Gastrocnemius medialis (tissue), 4 donors: ENCODE results near the gene CYLD. TPM values are rescaled to one million over a fixed set of nuclear protein-coding genes. Genes with fewer than 3 reads are reported as not detected.

Experiments
- ATAC-seq, 2 donors: fragments of 150-250 bp; one replicate each; pipeline ENCODE4 v1.9.1; 2016
- DNase-seq, 2 donors: peaks; one replicate each; pipeline ENCODE4 v3.0.0-alpha.2; 2019
- H3K27ac ChIP-seq, 4 donors: fragments of 200-600 bp; sonication (generic); 1 replicate in 1 of 4; 2 replicates in 3 of 4; pipeline ENCODE4 v1.5.1; 2016 to 2018; ENCODE audit warnings: mild to moderate bottlenecking in 2 of 4, moderate library complexity in 1 of 4
- H3K27me3 ChIP-seq, 3 donors: fragments of 200-600 bp; sonication (generic) in 2 of 3; 1 replicate in 1 of 3; 2 replicates in 2 of 3; pipeline versions ENCODE4 v1.5.1 to v1.6.0; 2016 to 2019; ENCODE audit warnings: mild to moderate bottlenecking in 1 of 3, moderate library complexity in 1 of 3
- H3K36me3 ChIP-seq, 2 donors: fragments of 200-600 bp; sonication (generic) in 1 of 2; one replicate each; pipeline ENCODE4 v1.5.1; 2017 to 2018
- H3K4me1 ChIP-seq, 2 donors: fragments of 200-600 bp; sonication (generic) in 1 of 2; one replicate each; pipeline ENCODE4 v1.5.1; 2016 to 2017; ENCODE audit warnings: mild to moderate bottlenecking in 2 of 2
- H3K4me3 ChIP-seq, 4 donors: fragments of 200-600 bp; sonication (generic) in 3 of 4; 1 replicate in 1 of 4; 2 replicates in 3 of 4; pipeline ENCODE4 v1.5.1; 2016 to 2019; ENCODE audit warnings: mild to moderate bottlenecking in 2 of 4
- H3K9me3 ChIP-seq, 3 donors: fragments of 200-600 bp; sonication (generic) in 2 of 3; 1 replicate in 1 of 3; 2 replicates in 2 of 3; pipeline ENCODE4 v1.5.1; 2016 to 2019
- CTCF ChIP-seq, 5 experiments: fragments of 450-650 bp in 3 of 5; fragments of 200-600 bp in 2 of 5; sonication (generic) in 2 of 5; IDR thresholded peaks in 4 of 5; conservative IDR thresholded peaks in 1 of 5; 1 replicate in 4 of 5; 2 replicates in 1 of 5; pipeline ENCODE4 v1.5.1; 2016 to 2019; ENCODE audit warnings: antibody characterized with exemption in 5 of 5, mild to moderate bottlenecking in 3 of 5, moderate library complexity in 3 of 5
- POLR2A ChIP-seq, 2 donors: fragments of 450-650 bp; IDR thresholded peaks; one replicate each; pipeline ENCODE4 v1.6.1; 2017; ENCODE audit warnings: antibody characterized with exemption in 2 of 2, mild to moderate bottlenecking in 2 of 2, moderate library complexity in 2 of 2
- in situ Hi-C, 4 donors: fragments of 200-750 bp; cut with MboI; loops; one replicate each; pipeline versions ENCODE4 v1.15.0 to v1.8.0; 2017; ENCODE audit warnings: low sequenced_read_pairs in 4 of 4
- intact Hi-C: fragments of 100-400 bp; cut with DNase I; formaldehyde crosslinking; loops from one replicate; pipeline ENCODE4 v1.15.1; 2023; ENCODE audit warnings: low total_unique reads
- total RNA-seq, 4 donors: library from RNA; depleted of rRNA; stranded (reverse); fragments of >200 nt; gene quantifications; one replicate each; pipeline versions ENCODE4 v1.1.0 to v1.2.3, GENCODE V29; 2016

The CYLD gene
- total RNA-seq, 4 donors from 2014 or later = 49.2 to 177 (median 135) TPM

- H3K4me3 ChIP-seq = no peak overlapping the region
- intact Hi-C loops (no loop called here), in situ Hi-C loops (no loop called here)
These were observed 36.3 kb upstream of the CYLD start for GRCh38 chr16:50705436-50706110.

GRCh38 chr16:50706250-50706649 is 35.6 kb upstream of the CYLD start:
- DNase-seq (no peak), ATAC-seq (no peak)
- H3K4me3 ChIP-seq = no peak overlapping the region
- peaks cover 11 to 14% of the 10 kb centered on the region in 2 donors for H3K4me1 ChIP-seq
- H3K9me3 ChIP-seq = peaks cover 0 to 13% (median 0%) of the 10 kb centered on the region in 3 donors
- in situ Hi-C loops = no loop called here
- H3K36me3 ChIP-seq = no peaks in the 10 kb centered on the region
- no peaks in the 10 kb centered on the region for H3K27me3 ChIP-seq
- no peak overlapping the region for H3K27ac ChIP-seq
- intact Hi-C loops = no loop called here
- no peak for TF ChIP-seq POLR2A (IDR thresholded peaks at IDR 0.05)
- no peak for TF ChIP-seq CTCF (IDR thresholded peaks at IDR 0.05 in 4 of 5, conservative IDR thresholded peaks at IDR 0.05 in 1 of 5)

More at GRCh38 chr16:50705436-50706110, 36.3 kb upstream of the CYLD start:
- Histone ChIP-seq H3K27me3 (no peaks in the 10 kb centered on the region), H3K4me1 (peaks cover 9 to 10% of the 10 kb centered on the region in 2 donors), H3K27ac (no peak overlapping the region), H3K9me3 (peaks cover 0 to 13% (median 0%) of the 10 kb centered on the region in 3 donors), H3K36me3 (no peaks in the 10 kb centered on the region)
- TF ChIP-seq CTCF (IDR thresholded peaks at IDR 0.05 in 4 of 5, conservative IDR thresholded peaks at IDR 0.05 in 1 of 5) = no peak
- no peak for TF ChIP-seq POLR2A (IDR thresholded peaks at IDR 0.05)
- DNase-seq (no peak), ATAC-seq (no peak)

- intact Hi-C loops = no loop called here
- Histone ChIP-seq H3K27me3 (no peaks in the 10 kb centered on the region), H3K9me3 (peaks cover 0 to 12% (median 0%) of the 10 kb centered on the region in 3 donors), H3K27ac (no peak overlapping the region), H3K4me3 (no peak overlapping the region), H3K4me1 (peaks cover 12 to 20% of the 10 kb centered on the region in 2 donors), H3K36me3 (no peaks in the 10 kb centered on the region)
- DNase-seq = no peak
- no peak for ATAC-seq
- TF ChIP-seq POLR2A (IDR thresholded peaks at IDR 0.05) = no peak
- no peak for TF ChIP-seq CTCF (IDR thresholded peaks at IDR 0.05 in 4 of 5, conservative IDR thresholded peaks at IDR 0.05 in 1 of 5)
- in situ Hi-C loops = no loop called here
These were observed 33.4 kb upstream of the CYLD start for GRCh38 chr16:50708373-50709060.

- no peak for TF ChIP-seq CTCF (IDR thresholded peaks at IDR 0.05 in 4 of 5, conservative IDR thresholded peaks at IDR 0.05 in 1 of 5)
- no peak for TF ChIP-seq POLR2A (IDR thresholded peaks at IDR 0.05)
- Histone ChIP-seq H3K36me3 (no peaks in the 10 kb centered on the region), H3K4me3 (no peak overlapping the region), H3K27me3 (no peaks in the 10 kb centered on the region), H3K9me3 (peaks cover 0 to 6% (median 0%) of the 10 kb centered on the region in 3 donors), H3K27ac (no peak overlapping the region), H3K4me1 (peaks cover 12 to 20% of the 10 kb centered on the region in 2 donors)
- in situ Hi-C loops = no loop called here
- intact Hi-C loops = no loop called here
- no peak for ATAC-seq
- DNase-seq = no peak
These were observed 32.7 kb upstream of the CYLD start for GRCh38 chr16:50709061-50709684.
